NCI-H2227 treated with DMSO at 0.1 percent for 48 hours (cell line): Measurements from ENCODE around the gene JUNB.

ENCODE experiments used
- DNase-seq: peaks from one replicate; lab custom pipeline; 2025; lab: John Stamatoyannopoulos, UW

JUNB gene

GRCh38 chr19:12774588-12775555, 16.4 kb upstream of the JUNB start, which contains the start of gene HOOK2:
TSS of gene HOOK2 (minus strand) at chr19:12775552. CDS start at chr19:12775449, 103 bp downstream.
- no peak for DNase-seq

GRCh38 chr19:12777217-12778016, 13.9 kb upstream of the JUNB start:
- DNase-seq = peak; percentile 66

DNA sequence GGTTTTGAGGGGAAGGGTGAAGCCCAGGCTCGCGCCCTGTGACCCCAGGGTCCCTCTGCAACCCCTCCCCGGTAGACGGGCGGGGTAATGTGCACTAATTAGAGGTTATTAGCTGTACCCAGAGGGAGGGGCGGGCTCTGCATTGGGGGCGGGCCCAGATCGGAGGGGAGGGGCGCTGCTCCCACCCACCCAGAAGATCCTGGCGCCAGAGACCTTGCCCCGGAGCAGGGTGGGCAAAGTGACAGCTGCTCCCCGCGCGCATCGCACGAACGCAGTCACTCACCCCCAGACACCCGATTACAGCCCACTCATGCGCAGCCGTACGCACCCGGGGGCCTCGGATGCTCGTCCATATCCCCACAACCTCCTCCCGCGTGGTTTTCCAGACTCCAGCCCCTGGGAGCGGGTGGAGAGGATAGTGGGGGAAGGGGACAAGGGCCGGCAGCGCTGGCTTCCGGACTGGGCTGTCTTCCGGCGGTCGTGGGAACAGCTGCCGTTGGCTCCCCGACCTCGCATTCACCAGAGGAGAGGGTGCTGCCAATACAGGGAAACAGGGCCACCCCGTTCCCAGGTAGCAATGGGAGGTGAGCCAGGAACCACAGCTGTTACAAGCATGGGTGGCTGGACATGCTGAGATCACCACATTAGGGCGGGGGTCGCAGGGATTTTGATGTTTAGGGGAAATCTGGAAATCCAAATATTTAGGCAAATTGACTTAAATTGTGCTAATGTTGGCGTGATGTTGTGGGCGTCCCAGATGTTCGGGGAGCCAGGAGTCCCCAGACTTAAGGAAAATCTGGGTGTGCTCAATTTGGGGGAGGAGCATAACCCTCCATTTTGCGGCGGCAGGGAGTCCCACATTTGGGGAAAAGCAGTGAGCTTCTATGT, 13.0 kb upstream of the JUNB start:
- DNase-seq = no peak

DNA sequence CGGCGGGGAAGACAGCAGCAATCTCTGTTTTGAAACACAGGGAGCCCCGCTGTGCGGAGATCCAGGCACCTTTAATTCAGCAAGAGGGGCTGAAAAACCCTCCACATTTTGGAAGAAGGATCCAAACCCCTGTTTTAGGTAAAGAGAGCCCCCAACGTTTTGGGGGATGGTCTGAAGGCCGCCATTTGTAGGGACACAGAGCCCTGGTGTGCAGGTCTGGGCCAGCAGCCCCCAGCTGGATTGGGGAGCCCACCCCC, 12.5 kb upstream of the JUNB start:
- no peak for DNase-seq

DNA sequence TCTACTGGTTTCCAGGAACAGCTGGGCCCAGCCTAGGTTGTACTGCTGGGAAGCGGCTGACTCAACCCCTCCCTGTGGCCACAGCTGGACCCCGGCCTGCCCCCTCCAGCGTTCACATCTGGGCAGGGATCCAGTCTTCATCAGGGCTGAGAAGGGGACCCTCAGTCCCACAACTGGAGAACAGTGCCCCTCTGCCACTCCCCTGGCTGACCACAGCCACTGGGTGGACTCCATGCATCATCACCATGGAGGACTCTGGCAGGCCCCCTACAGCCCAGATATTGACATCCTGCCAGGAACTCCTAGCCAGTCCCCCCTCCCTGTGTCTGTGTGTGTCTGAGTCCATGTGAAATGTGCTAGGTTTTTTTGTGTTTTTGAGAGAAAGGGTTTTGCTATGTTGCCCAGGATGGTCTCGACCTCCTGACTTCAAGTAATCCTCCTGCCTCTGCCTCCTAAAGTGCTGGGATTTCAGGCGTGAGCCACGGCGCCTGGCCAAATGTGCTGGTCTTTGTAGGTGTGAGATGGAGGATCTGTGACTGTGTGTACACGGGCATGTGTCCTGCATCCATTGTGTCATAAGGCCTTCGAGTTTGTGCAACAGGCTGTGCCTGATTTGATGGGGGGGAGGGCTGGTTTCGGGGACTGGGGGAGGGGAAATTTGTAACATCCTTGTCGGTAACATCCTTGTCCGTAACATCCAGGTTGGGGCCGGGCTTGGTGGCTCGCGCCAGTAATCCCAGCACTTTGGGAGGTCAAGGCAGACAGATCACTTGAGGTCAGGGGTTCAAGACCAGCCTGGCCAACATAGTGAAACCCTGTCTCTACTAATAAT, 11.9 kb upstream of the JUNB start:
- no peak for DNase-seq

DNA sequence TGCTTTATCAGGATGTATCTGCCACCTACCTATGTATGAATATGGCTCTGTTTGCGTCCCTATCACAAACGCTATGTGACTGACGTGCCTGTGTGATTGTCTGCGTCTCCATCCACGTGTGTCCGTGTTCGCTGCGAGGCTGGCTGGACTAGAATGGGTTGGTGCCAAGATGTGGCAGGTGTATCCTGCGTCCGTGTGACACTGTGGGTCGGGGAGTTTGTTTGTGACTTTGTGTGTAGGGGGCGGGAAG, 9.2 kb upstream of the JUNB start:
- no peak for DNase-seq

DNA sequence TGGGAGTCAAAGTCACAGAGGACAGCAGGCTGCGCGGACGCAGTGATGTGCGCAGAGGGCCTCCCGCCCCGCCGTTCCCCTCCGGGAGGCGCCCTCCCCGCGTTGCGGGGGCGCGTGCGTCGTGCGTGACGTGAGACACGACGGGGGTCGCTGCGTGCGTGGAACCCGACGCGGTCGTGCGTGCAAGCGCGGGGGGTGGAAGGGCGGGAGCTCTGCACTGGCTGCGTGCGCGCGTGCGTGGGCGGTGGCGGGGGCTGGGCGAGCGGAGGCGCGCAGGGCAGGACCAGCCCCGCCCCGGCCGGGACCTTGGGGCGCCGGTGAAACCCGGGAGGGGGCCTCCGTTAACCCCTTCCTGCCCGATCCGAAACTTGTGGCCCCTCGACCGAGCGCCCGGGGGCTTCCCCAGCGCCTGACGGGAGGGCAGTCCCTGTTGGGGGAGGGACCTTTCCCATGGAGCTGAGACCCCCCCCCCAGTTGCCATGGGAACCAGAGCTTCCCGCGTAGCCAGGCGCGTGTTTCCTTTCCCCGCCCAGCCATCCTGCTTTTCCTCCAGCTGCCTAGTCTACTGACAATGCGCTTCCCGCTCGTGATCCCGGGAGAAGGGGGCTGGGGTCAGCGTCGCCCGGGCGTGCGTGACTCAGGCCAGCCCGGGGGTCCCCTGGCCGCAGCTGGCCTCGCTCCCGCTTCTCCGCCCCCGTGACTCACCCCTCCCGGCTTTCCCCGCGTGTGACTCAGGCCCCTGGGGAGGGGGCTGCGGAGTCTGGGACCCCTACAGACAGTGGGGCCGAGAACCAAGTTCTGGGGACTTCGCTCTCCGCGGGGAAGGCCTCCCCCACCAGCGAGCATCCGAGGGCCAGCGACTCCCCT, 8.6 kb upstream of the JUNB start:
- DNase-seq = peak; percentile 46

GRCh38 chr19:12783291-12783848, 7.9 kb upstream of the JUNB start:
- DNase-seq = no peak

- DNase-seq = no peak
Measured at GRCh38 chr19:12783849-12784393, 7.4 kb upstream of the JUNB start.

DNA sequence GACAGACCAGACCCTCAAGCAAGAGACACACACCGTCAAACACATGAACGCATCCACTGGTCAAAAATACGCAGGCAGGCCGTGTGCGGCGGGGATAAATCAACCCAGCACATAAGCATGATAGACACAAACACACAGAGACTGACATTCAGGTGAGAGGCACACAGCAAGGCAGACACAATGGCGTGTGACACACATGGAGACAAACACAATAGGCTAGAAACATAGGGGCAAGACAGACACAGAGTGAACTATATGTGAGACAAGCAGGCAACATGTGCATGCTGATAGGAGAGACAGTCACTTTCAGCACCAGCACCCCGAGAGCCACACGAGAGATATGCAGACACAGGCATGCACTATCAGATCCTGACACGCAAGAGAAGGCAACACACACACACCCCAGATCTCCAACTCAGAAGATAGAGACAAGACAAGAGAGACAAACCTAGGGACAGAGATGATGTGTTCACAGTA, 6.9 kb upstream of the JUNB start:
- DNase-seq = no peak

GRCh38 chr19:12784871-12785430, 6.3 kb upstream of the JUNB start:
- no peak for DNase-seq

- DNase-seq = no peak
Measured at GRCh38 chr19:12785431-12786031, 5.8 kb upstream of the JUNB start.

DNA sequence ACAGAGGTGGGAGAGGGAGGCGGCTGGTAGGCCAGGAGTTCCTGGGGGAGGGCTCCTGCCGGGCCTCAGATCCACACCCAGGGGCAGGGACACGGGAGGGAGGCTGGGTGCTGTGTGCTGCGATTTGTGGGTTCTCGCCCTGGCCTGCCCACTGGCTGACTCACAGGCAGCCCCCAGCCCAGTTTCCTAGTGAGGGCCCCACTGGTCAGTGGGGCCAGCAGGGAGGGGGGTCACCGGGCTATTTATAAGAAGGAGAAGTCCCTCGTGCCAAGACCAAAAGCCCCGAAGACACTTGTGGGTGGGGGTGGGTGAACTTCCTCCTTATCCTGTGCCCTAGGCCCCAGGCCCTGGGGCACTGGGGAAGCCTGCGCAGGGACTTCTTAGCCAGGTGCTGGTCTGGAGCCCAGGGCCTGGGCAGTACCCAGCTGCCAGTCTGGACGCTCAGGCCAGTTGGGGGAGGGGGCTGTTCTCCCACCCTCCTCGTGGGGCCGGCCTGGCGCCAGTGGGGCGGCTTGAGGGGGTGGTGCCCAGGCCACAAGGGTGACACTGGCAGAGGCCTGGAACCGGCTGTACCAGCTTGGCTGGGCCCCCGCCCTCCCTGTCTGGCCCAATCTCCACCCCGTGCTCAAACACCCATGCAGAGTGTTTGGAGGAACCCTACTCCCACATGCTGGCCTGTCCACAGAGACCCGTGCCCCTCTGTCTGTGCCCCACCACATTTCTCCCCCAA, 5.0 kb upstream of the JUNB start:
- no peak for DNase-seq

DNA sequence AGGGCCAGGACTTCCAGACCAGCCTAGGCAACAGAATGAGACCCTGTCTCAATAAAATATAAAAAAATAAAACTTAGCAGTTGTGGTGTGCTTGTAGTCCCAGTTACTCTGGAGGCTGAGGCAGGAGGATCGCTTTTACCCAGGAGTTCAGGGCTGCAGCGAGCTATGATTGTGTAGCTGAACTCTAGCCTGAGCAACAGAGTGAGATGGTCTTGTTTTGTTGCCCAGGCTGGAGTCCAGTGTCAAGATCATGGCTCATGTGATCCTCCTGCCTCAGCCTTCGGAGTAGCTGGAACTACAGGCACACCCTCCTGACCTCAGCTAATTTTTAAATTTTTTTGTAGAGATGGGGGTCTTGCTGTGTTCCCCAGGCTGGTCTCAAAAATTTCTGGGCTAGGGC, 4.3 kb upstream of the JUNB start:
- no peak for DNase-seq

GRCh38 chr19:12787458-12787857, 3.8 kb upstream of the JUNB start:
- no peak for DNase-seq

DNA sequence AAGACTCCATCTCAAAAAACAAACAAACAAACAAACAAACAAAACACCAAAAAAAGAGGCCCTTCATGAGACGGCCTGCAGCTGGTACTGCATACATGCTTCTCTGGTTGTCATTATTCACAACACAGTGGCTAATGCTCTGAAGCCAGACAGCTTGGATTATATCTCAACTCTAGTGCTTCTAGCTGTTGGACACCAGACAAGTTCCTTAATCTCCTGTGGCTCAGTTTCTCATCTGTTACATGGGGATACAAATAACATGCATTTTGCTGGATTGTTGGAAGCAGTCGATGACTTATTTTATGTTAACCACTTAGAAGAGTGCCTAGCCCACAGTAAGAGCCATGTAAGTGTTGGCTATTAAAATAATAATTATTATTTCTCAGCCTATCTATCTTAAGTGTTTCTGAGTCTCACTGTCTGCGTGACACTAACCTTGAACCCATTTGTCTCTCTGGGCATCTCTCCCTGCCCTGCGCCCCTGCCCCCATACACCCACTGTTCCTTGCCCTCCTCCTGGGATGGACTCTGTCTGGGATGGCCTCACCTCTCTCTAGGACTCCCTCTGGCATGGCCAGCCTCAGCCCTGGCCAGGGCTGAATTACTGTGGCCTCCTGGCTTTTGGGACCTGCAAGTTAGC, 3.1 kb upstream of the JUNB start:
- DNase-seq = no peak

GRCh38 chr19:12788682-12789097, 2.6 kb upstream of the JUNB start:
- DNase-seq = peak; percentile 25
